SJSA1 (cell line): ENCODE measurements around the gene SLC6A16. TPM values are rescaled to one million over a fixed set of nuclear protein-coding genes. Genes with fewer than 3 reads are reported as not detected.

Experiments
- DNase-seq, 2 experiments: peaks; one replicate each; pipeline ENCODE4 v3.0.0-alpha.2; 2015 to 2020; ENCODE audit warnings: low spot score in 2 of 2, low read depth in 1 of 2
- H3K27ac ChIP-seq: fragments of 250-450 bp; sonication (Bioruptor Pico); 2 replicates; pipeline ENCODE4 v1.5.1; 2020; ENCODE audit warnings: mild to moderate bottlenecking, moderate library complexity
- H3K27me3 ChIP-seq: fragments of 250-450 bp; sonication (Bioruptor Pico); replicated peaks from 2 replicates; pipeline ENCODE4 v1.5.1; 2020; ENCODE audit warnings: mild to moderate bottlenecking, moderate library complexity
- H3K36me3 ChIP-seq: fragments of 250-450 bp; sonication (Bioruptor Pico); 2 replicates; pipeline ENCODE4 v1.5.1; 2020; ENCODE audit warnings: mild to moderate bottlenecking
- H3K4me1 ChIP-seq: fragments of 250-450 bp; sonication (Bioruptor Pico); replicated peaks from 2 replicates; pipeline ENCODE4 v1.6.1; 2021; ENCODE audit warnings: mild to moderate bottlenecking
- H3K4me3 ChIP-seq: fragments of 250-450 bp; sonication (Bioruptor Pico); 2 replicates; pipeline ENCODE4 v1.5.1; 2020; ENCODE audit warnings: mild to moderate bottlenecking
- H3K9me3 ChIP-seq: fragments of 250-450 bp; sonication (Bioruptor Pico); replicated peaks from 2 replicates; pipeline ENCODE4 v1.5.1; 2020; ENCODE audit warnings: mild to moderate bottlenecking
- total RNA-seq: library from RNA; depleted of rRNA; stranded (reverse); fragments of >200 nt; shearing (Covaris generic); gene quantifications from 2 replicates; pipeline ENCODE4 v1.2.3, GENCODE V29; 2014

Gene SLC6A16
- total RNA-seq, 1 experiment from 2014 or later: not detected

DNA sequence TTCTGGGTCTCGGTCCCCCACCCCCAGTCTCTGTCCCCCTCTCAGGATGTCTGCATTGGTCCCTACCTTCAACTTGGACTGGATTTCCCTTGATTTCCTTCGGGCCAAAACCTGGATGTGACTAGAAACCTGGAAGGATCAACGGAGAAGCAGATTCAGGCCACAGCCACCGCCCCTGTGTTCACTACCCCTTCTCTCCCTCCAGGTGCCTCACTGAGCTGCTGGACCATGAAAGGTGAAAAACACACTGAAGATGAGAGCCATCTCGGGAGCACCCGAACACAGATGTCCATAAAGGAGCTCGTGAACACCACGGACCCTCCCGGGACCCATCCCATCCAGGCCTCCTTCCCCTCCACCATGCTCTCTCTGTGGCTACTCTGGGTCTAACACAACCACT is 32.2 kb upstream of the SLC6A16 start:
- H3K4me3 ChIP-seq: no peak overlapping the region
- no peak for DNase-seq

DNA sequence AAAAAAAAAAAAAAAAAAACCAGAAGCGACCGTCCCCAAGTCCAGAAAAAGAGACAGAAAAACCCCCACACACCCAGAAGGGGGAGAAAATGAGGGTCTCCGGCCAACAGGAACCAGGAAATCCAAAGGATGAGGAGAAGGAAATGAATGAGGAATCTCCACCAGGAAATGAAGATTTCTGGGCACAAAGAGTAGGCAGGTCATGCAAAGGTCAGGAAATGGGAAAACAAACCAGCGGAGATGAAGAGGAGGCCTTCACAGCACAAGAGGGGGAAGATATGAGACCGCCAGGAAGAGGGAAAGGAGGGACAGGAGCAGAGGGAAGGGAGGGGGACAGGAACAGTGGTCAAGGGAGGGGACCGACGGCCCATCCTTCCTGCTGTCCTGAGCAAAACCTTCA is 31.4 kb upstream of the SLC6A16 start:
- Histone ChIP-seq H3K4me1 (peaks cover 4% of the 10 kb centered on the region), H3K9me3 (no peaks in the 10 kb centered on the region), H3K36me3 (peaks cover 36% of the 10 kb centered on the region), H3K27ac (no peak overlapping the region), H3K4me3 (no peak overlapping the region), H3K27me3 (no peaks in the 10 kb centered on the region)
- no peak for DNase-seq

More for the DNA sequence above, 32.2 kb upstream of the SLC6A16 start:
- Histone ChIP-seq H3K27ac (no peak overlapping the region), H3K4me1 (peaks cover 4% of the 10 kb centered on the region), H3K36me3 (peaks cover 35% of the 10 kb centered on the region), H3K27me3 (no peaks in the 10 kb centered on the region), H3K9me3 (no peaks in the 10 kb centered on the region)

DNA sequence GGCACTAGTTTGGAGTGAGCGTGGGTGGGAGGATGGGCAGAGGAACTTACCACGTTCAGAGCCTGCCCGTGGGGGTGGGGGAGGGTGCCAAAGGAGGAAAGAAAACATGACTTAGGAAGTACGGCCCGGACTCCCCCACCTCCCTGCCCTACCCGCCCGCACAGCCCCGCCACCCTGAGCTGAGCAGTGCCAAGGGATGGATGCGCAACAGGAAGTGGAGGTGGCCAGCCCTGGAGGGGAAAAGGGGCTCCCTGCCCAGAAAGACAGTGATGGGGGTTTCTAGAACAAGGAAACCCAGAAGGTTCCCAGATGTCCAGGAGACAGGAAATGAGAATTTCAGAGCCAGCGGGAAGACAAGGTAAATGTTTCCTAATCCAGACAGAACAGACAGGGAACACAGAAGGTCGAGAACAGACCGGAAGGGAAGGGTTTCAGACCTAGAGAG is 30.9 kb upstream of the SLC6A16 start:
- Histone ChIP-seq H3K36me3 (peaks cover 41% of the 10 kb centered on the region), H3K9me3 (no peaks in the 10 kb centered on the region), H3K27me3 (no peaks in the 10 kb centered on the region), H3K4me1 (no peaks in the 10 kb centered on the region), H3K27ac (no peak overlapping the region), H3K4me3 (no peak overlapping the region)
- DNase-seq: no peak

DNA sequence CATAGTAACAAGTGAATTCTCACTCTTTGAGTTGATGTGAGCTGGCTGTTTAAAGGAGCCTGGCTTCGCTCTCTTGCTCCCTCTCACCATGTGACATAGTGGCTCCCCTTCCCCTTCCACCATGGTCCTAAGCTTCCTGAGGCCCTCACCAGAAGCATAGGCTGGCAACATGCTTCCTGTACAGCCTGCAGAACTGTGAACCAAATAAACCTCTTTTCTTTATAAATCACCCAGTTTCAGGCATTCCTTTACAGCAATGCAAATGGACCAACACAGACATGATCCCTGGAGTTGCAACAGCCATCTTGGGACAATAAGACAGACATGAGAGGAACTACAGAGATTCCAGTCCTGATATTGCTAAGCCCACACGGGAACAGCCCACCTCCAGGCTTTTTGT is 24.6 kb upstream of the SLC6A16 start:
- Histone ChIP-seq H3K27me3 (no peaks in the 10 kb centered on the region), H3K36me3 (peaks cover 63% of the 10 kb centered on the region), H3K4me1 (no peaks in the 10 kb centered on the region), H3K27ac (no peak overlapping the region), H3K9me3 (no peaks in the 10 kb centered on the region), H3K4me3 (no peak overlapping the region)
- DNase-seq: no peak

DNA sequence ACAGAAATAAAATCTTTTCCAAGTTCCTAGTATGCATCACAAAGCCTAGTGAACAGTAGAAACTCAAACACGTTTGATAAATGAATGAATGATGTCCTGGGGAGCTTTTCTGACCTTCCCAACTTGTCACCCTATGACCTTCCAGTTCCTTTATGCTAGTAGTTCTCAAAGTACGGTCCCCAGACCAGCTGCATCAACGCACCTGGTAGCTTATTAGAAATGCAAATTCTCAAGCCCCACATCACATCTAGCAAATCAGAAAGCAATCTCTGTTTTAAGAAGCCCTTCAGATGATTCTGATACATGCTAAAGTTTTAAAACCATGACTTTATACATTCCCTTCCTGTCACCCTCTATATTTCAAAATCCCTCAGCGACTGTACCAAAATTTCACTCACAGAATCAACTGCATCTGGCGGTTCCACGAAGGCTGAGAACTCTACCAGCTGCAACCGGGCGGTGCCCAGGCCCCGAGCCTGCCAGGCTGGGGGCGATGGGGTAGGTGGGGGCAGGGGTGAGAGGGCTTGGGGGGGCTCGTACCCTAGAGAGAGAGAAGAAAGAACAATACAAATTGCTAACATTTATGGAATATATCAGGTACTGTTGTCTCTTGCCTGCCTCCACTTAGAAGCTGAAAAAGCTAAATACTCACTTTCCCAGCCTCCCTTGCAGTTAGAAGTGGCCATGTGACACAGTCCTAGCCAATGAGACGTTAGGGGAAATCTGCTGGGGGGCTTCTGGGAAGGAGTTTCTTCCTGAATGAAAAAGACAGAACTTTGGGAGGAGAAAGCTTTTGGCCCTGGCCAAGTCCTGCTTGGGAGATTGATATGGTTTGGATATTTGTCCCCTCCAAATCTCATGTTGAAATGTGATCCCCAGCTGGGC is 23.6 kb upstream of the SLC6A16 start:
- no peak overlapping the region for H3K27ac ChIP-seq
- H3K9me3 ChIP-seq: no peaks in the 10 kb centered on the region
- no peak for DNase-seq
- H3K4me1 ChIP-seq: no peaks in the 10 kb centered on the region
- H3K4me3 ChIP-seq: no peak overlapping the region
- peaks cover 62% of the 10 kb centered on the region for H3K36me3 ChIP-seq
- H3K27me3 ChIP-seq: no peaks in the 10 kb centered on the region

- H3K9me3 ChIP-seq: no peaks in the 10 kb centered on the region
- H3K27ac ChIP-seq: no peak overlapping the region
- no peak overlapping the region for H3K4me3 ChIP-seq
- no peaks in the 10 kb centered on the region for H3K27me3 ChIP-seq
- H3K4me1 ChIP-seq: no peaks in the 10 kb centered on the region
- DNase-seq: no peak
- peaks cover 68% of the 10 kb centered on the region for H3K36me3 ChIP-seq
Observed at GRCh38 chr19:49347835-49348234, 22.8 kb upstream of the SLC6A16 start.

- no peak for DNase-seq
- Histone ChIP-seq H3K9me3 (no peaks in the 10 kb centered on the region), H3K4me3 (no peak overlapping the region), H3K27ac (no peak overlapping the region), H3K27me3 (no peaks in the 10 kb centered on the region), H3K36me3 (peaks cover 74% of the 10 kb centered on the region), H3K4me1 (no peaks in the 10 kb centered on the region)
Observed at GRCh38 chr19:49347191-49347590, 22.2 kb upstream of the SLC6A16 start.

GRCh38 chr19:49344505-49345423 is 19.8 kb upstream of the SLC6A16 start:
- no peak overlapping the region for H3K4me3 ChIP-seq
- H3K36me3 ChIP-seq: peaks cover 70% of the 10 kb centered on the region
- H3K9me3 ChIP-seq: no peaks in the 10 kb centered on the region
- H3K4me1 ChIP-seq: 0 out of 2 replicates have a peak, but pooled peaks cover 3% of the 10 kb centered on the region
- H3K27ac ChIP-seq: no peak overlapping the region
- DNase-seq: no peak
- H3K27me3 ChIP-seq: no peaks in the 10 kb centered on the region

DNA sequence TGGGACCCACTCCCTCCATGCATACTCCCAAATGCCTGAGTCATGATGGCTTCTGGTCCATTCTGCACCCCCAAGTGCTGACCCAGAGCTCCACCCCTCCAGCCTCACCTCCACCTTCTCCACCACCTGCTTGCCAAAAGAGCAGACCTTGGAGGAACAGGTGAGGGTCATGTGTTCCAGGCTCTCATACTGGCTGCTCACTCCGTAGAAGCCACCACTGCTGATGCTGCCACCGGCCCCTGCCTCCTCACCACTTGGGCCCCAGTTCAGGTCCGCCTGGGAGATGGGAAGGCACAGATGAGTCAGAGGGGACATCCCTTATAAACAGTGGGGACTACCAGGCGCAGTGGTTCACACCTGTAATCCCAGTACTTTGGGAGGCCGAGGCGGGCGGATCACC is 18.1 kb upstream of the SLC6A16 start:
- Histone ChIP-seq H3K27me3 (no peaks in the 10 kb centered on the region), H3K27ac (no peak overlapping the region), H3K4me1 (0 out of 2 replicates have a peak, but pooled peaks cover 3% of the 10 kb centered on the region), H3K4me3 (no peak overlapping the region), H3K36me3 (peaks cover 59% of the 10 kb centered on the region), H3K9me3 (no peaks in the 10 kb centered on the region)
- no peak for DNase-seq

GRCh38 chr19:49342291-49342721 is 17.3 kb upstream of the SLC6A16 start:
- DNase-seq: no peak
- no peaks in the 10 kb centered on the region for H3K27me3 ChIP-seq
- H3K36me3 ChIP-seq: peaks cover 51% of the 10 kb centered on the region
- no peaks in the 10 kb centered on the region for H3K9me3 ChIP-seq
- 0 out of 2 replicates have a peak, but pooled peaks cover 3% of the 10 kb centered on the region for H3K4me1 ChIP-seq
- no peak overlapping the region for H3K4me3 ChIP-seq
- H3K27ac ChIP-seq: no peak overlapping the region

DNA sequence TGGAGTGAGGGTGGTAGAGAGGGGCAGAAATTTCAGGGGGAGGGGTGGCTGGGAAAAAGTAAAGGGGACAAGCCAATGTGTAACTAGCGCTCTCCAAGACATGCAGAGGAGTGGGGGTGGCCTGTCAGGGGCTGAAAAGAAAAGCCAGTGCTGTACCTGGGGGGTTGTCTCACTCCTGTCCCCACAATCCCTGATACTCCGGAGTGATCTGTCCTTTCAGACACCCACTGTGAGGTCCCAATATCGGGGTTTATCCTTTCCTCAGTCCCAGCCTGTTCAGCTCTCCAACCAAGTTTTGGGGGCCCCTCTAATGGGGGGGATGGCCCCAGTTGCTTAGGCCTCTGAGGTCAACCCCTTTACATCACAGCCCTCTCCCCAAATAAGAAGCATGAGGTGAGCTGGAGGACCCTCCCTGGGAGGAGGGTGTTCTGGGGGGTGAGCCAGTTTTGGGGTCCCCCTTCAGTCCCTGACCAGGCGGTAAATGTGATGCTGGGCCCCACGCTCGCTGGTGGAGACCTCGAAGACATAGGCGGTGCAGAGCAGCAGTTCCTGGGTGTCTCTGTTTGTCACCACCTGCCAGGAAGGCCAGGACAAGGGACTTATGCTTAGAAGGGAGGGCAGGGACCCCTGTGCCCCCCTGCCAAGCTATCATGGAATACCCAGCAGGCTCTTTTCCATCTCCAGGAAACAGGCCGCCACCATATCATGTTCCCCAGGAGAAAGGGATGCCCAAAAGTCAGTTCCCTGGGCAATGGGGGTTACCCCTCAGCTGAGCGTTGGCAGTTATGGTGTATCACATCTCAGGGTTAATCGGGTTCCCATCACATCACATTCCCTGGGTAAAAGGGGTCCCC is 16.1 kb upstream of the SLC6A16 start:
- Histone ChIP-seq H3K4me1 (0 out of 2 replicates have a peak, but pooled peaks cover 3% of the 10 kb centered on the region), H3K4me3 (no peak overlapping the region), H3K9me3 (no peaks in the 10 kb centered on the region), H3K27ac (no peak overlapping the region), H3K36me3 (peaks cover 39% of the 10 kb centered on the region), H3K27me3 (no peaks in the 10 kb centered on the region)
- DNase-seq: no peak

- Histone ChIP-seq H3K27me3 (no peaks in the 10 kb centered on the region), H3K4me1 (0 out of 2 replicates have a peak, but pooled peaks cover 3% of the 10 kb centered on the region), H3K9me3 (no peaks in the 10 kb centered on the region), H3K27ac (no peak overlapping the region), H3K4me3 (no peak overlapping the region), H3K36me3 (peaks cover 34% of the 10 kb centered on the region)
- peak in 1 of 2 experiments; percentile 7 for DNase-seq
Observed at GRCh38 chr19:49340069-49340864, 15.3 kb upstream of the SLC6A16 start.
